IPS-11a (cell line): ENCODE results near the gene CHL1.

Source experiments
- H3K4me3 ChIP-seq: one replicate; pipeline ENCODE4 v1.5.1; 2013; ENCODE audit warnings: low read depth, low read length, control low read depth

Gene CHL1

DNA sequence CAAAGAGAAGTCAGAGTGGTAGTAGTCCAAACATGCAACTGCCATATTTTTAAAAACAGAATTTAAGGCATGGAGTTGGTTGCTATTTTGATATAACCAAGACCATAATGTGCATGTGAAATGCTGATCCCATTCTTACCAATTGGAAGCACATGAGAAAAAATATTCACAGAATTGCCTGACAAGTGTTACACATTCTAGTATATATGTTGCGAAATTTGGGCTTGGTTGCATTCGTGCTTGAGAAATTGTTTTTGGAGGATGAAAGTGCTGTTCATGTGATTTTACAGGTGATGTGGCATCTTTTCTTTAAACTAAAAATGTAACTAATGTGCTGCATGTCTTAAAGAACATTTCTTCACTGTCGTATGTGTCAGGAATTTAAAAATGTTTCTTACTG, 199.7 kb downstream of the CHL1 start:
- H3K4me3 ChIP-seq: no peak overlapping the region

DNA sequence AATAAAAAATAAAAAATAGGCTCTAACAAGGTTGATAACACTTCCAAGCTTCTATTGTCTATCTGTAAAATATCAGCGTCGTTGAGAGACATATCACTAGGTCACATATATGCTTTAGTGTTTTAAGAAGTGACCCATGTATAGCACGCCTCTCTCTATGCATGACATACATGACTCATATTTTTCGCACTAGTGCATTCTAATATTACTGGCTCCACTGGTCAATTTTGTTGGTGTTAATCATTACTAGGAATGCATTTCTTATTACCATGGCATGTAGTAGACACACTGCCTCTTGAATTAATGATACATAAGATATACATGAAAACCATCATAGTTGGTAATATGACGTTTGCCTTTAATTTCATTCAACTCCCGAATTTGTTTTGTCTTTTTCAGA, 203.1 kb downstream of the CHL1 start:
- no peak overlapping the region for H3K4me3 ChIP-seq

- no peak overlapping the region for H3K4me3 ChIP-seq
Measured at GRCh38 chr3:403826-404225, 207.3 kb downstream of the CHL1 start.

DNA sequence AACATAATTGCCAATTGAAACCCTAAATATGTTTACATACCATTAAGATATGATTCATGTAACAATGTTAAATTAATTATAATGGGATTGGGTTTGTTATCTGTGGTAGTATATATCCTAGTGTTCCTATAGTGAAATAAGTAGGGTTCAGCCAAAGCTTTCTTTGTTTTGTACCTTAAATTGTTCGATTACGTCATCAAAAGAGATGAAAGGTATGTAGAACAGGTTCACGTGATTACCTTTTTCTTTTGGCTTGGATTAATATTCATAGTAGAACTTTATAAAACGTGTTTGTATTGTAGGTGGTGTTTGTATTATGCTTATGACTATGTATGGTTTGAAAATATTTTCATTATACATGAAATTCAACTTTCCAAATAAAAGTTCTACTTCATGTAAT, 212.4 kb downstream of the CHL1 start:
- H3K4me3 ChIP-seq: no peak overlapping the region

DNA sequence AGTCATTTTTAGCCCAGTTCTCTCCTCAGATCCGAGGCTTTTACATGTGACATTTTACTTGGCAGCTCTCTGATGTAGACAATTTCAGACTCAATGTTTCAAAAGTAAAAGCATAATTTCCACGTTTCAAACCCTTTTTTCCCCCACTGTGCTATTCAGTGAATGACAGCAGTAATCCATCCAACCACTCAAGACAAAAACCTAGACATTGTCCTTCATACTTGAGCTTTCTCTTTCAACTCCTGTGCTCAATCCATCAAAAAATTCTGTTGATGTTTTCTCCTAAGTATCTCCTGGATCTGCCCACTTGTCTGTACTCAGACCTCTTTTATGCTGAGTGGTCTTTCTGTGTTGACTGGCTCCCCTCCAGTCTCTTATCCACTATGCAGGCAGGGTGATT, 214.7 kb downstream of the CHL1 start:
- H3K4me3 ChIP-seq: no peak overlapping the region

GRCh38 chr3:414063-414462, 217.5 kb downstream of the CHL1 start:
- no peak overlapping the region for H3K4me3 ChIP-seq

DNA sequence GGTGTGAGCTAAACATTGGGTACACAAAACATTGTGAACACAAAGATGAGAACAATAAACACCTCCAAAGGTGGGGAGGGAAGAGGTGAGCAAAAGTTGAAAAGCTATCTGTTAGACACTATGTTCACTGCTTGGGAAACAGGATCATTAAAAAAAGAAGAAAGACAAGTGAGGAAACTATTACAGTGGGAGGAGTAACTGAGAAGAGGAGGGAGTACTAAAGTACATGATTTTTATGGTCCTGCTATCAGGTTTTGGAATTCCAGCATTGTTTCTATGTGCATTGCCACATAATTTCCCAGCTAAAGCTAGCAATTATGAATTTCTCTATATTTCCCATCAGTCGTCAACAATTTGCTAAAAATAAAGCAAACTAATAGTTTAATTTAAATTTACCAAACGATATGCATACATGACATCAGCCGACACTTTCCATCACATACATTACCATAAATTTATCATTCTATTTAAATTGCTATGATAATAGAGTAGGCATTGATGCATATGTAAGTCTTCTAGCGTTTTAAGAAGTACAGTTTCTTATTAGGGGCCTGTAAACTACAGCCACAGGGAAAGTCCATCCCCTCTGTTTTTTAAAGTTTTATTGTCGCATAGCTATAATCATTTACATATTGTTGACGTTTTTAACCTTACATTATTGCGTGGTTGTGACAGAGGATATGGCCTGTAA, 221.8 kb downstream of the CHL1 start:
- H3K4me3 ChIP-seq: no peak overlapping the region

- no peak overlapping the region for H3K4me3 ChIP-seq
Measured at GRCh38 chr3:420584-420983, 224.0 kb downstream of the CHL1 start.

- H3K4me3 ChIP-seq: no peak overlapping the region
Measured at GRCh38 chr3:425079-425478, 228.5 kb downstream of the CHL1 start.

- no peak overlapping the region for H3K4me3 ChIP-seq
Measured at GRCh38 chr3:426072-426471, 229.5 kb downstream of the CHL1 start.

DNA sequence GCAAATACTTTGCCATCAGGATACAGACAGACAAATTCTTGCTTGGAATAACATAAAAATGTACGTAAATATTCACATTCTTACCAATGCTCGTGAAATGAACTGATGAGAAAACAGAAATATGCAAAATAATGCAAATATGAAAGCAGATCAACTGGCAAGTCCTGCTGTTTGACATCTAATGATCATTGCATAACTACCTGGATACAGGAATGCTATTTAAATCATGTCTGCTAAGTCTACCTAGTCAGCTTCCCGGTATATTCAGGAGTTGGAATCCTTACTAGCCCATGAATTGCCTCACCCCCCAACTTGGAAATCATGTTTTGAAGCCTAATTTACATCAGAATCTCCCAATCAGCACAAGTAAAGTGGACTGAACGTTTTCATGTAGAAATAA, 230.6 kb downstream of the CHL1 start:
- no peak overlapping the region for H3K4me3 ChIP-seq

DNA sequence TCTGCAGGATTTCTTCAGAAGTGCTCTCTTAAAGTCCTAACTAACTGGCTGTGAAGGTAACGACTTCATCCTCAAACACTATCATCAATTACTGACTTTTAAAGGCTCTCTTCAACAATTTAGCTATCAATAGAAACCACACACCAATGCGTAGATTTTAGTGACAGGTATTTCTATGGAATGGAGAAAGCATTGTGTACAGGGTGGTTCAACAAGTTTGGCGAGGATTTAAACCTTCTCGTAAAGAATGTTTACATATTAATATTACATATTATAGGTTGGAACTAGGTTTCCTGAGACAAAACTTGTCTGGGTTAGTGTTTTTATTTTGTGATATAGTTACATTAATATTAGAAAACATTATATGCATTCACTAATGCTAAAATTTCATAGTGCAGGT, 233.6 kb downstream of the CHL1 start:
- H3K4me3 ChIP-seq: no peak overlapping the region

DNA sequence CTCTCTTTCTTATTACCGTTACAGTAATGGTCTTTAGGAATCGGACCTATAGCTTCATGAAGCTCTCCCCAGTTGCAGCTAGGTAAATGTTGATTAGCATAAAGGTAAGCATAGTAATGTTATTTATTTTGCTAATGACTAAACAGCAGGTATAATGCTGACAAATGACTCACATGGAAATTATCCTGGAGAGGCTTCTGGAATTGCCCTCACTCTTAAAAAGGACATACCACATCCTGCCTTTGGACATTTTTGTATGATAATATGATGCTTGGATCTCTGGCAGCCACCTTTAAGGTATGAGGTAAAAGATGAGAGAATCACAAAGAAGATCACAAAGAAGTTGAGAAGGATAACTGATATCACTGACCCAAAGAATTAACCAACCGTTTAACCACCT, 238.6 kb downstream of the CHL1 start:
- H3K4me3 ChIP-seq: no peak overlapping the region

DNA sequence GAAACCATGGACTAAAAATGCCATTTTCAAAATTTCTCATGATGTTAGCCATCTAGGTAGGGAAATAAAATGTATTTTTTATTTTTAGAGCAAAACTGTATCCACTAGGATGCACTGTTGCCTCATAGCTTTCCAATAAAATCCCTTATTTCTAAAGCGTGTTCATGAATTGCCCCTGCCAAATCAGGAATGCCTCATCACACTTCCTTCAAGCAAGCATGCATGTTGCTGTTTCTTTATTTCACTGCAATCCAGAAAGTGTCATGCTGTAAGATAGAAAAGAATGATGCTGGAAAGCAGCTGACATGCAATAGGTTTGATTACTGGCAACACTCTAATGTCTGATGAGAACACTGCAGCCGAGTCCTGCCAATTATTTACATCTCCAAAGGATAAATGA, 239.5 kb downstream of the CHL1 start:
- no peak overlapping the region for H3K4me3 ChIP-seq

- H3K4me3 ChIP-seq: no peak overlapping the region
Measured at GRCh38 chr3:440826-441225, 244.3 kb downstream of the CHL1 start.

DNA sequence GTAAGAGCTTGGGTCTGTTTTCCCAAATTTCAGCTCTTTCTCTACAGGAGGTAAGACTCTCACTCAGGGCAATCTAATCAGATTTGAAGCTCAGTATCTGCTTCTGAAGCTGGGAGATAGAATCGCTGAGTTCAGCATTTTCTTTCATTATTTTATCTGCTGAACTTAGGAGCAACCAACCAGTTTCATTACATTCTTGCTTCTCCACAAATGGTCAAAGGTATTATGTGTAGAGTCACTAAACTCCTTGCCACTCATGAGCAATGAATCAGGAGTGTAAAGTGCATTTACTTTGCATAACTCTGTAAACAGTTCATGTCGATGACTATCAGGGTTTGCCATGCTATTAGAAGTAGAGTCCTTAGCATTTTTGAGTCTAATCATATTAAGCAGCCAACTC, 249.4 kb downstream of the CHL1 start:
- no peak overlapping the region for H3K4me3 ChIP-seq

DNA sequence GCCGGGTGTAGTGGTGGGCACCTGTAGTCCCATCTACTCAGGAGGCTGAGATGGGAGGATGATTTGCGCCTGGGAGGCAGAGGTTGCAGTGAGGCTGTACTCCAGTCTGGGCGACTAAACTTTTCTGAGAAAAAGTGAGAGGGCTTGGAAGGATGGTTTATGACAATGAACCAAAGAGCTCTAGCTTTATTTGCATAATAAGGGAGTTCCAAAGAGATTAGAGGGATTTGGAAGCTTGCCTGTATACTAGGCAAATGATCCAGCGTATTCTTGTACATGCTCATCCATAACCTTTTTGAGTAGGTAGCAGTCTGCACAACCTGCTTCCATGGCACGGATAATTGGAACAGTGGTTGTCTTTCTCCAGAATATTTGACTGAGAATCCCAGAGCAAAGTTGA, 251.1 kb downstream of the CHL1 start:
- no peak overlapping the region for H3K4me3 ChIP-seq

DNA sequence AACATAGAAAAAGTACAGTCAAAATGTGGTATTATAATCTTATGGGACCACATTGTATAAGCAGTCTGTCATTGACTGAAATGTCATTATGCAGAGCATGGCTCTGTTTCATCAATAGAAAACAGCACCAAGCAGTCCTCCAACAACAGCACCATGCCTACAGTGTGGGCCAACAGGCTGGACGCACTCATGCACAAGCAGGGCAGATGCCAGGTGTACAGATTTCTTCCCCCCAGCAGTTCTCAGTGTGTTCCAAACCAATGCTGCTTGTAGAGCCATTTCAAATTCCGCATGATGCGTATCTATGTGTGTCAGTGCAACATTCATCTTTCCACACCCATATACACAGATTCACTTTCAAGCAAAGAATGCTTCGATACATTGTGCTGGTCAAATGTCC, 253.1 kb downstream of the CHL1 start:
- H3K4me3 ChIP-seq: no peak overlapping the region

GRCh38 chr3:452221-452620, 255.7 kb downstream of the CHL1 start:
- no peak overlapping the region for H3K4me3 ChIP-seq

DNA sequence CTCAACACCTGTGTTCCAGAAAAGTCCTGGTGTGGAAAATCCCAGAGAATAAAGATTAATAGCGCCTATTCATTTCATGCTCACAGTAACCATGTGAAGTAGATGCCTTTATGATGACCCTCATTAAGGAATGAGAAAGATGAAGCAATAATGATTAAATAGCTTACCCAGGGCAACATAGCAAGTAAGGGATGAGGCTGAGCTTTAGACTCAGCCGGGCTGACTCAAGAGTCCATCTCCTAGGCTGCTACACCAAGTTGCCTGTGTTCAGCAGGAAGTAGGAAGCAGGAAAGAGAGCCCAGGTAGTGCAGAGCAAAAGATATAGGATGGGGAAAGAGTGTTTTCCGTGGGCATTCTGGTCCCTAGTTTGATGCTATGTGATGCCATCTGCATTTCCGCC, 256.5 kb downstream of the CHL1 start:
- no peak overlapping the region for H3K4me3 ChIP-seq

GRCh38 chr3:454986-455385, 258.4 kb downstream of the CHL1 start:
- no peak overlapping the region for H3K4me3 ChIP-seq

GRCh38 chr3:458124-458523, 261.6 kb downstream of the CHL1 start:
- no peak overlapping the region for H3K4me3 ChIP-seq

DNA sequence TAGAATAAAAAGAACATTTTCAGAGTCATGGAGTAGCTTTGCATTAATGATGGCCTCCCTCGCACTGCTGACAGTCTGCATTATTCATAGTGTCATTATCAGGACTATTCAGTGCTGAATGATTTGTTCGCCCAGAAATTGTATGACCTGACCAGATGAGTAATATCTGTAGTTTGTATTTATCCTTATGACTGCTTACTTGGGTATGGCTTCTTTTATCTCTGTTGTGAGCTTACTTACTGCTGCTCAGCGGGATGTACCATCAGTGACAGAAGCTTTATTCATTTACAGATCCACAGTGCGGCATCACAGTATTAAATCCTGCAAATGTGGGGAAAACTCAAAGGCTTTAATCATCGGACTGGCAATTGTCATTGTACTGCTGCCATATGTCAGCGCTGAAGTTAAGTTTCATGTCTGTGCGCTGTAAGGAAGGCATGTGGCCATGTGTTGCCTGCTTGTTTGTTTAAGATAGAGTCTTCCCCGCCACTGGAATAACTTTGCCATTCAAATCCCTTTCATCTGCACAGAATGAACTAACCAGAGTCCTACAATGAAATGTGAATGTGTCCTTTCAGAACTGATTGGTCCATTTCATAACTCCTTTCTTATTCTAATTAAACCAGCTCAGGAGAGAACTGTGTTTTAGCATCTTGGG, 262.2 kb downstream of the CHL1 start:
- no peak overlapping the region for H3K4me3 ChIP-seq
